Thoracic aorta endothelial cell (primary cell): ENCODE measurements around the gene ZIM2. TPM values are rescaled to one million over a fixed set of nuclear protein-coding genes. Genes with fewer than 3 reads are reported as not detected.

ENCODE experiments used
- small RNA-seq: library from RNA; depleted of rRNA; stranded (forward); fragments of <200 nt; gene quantifications from one replicate; pipeline ENCODE3, GENCODE V24; 2012
- total RNA-seq: library from RNA; depleted of rRNA; stranded (reverse); fragments of >200 nt; gene quantifications from 2 replicates; pipeline ENCODE4 v1.2.3, GENCODE V29; 2012

ZIM2 gene
- not detected in 2 replicates for total RNA-seq

DNA sequence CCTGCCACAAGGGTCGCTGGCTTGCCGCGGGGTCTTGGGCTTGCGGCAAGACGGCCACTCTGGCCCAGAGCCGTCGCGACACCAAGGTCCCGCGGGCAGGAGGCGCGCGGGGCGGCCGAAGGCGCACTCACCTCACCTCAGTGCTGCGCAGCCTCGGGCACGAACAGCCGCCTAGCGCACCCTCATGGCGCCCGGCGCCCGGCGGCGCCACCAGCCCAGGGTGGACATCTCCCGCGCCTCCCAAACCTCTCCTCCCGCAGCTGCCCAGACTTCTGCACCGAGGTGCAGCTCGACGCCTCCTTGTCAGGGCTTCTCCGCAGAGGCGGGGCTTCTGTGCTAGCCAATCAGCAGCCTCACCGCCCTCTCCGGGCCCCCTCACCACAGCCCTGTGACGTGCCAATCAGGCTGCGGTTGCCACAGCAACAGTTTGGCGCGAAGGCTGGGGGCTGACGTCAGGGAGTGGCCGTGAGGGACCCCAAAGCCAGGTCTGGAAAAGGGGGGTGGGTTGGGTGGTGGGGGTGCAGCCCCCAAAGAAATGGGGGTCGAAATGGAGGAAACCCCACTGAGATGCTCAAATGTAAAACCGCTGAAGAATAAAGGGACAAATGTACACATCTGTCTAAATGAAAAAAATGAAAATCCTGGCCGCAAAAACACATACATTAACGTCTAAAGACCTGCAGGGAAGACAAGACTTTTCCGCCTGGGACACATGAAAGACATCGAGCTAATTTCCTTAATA lies at the start of gene ZIM2, which contains the start of gene PEG3:
Gene ZIM2 (minus strand): TSS at position 276 of the 742 bp plus-strand sequence. CDS start 16,449 bp downstream, outside the sequence.
Gene PEG3 (minus strand): TSS at position 276 of the 742 bp plus-strand sequence. CDS start 16,071 bp downstream, outside the sequence.

Small RNAs within 50 kb of the gene (small RNA-seq; reads per million reads assigned to genes)
- not detected for gene AC006115.2

Other genes starting within 250 kb of the ZIM2 start
- gene ZNF71, start 245.4 kb downstream of the ZIM2 start, total RNA-seq: 7.8 and 8.9 TPM in 2 replicates
- 0.14 TPM in 1 of 2 replicates, not detected in the other for gene SMIM17, start 197.6 kb downstream of the ZIM2 start, total RNA-seq
- 0.14 TPM in 1 of 2 replicates, not detected in the other for gene ZNF835, start 169.0 kb downstream of the ZIM2 start, total RNA-seq
- 0.43 and 1.2 TPM in 2 replicates for gene PEG3, start within 50 bp of the ZIM2 start, total RNA-seq